Measurements from ENCODE around the gene FBL. TPM values are rescaled to one million over a fixed set of nuclear protein-coding genes. Genes with fewer than 3 reads are reported as not detected.

The FBL gene
- total RNA-seq, 1 experiment from 2014 or later: 4,927 TPM

GRCh38 chr19:39838569-39838968, 7.6 kb downstream of the FBL start:
- DNase-seq (ENCODE audit: low read depth, low spot score) (no peak), ATAC-seq (no peak)
- no peaks in the 10 kb centered on the region for H3K27me3 ChIP-seq (ENCODE audit: control insufficient read depth, insufficient read depth, low read length)
- intact Hi-C loops (cut with micrococcal nuclease; ENCODE audit: unreplicated experiment) (no loop called here), in situ Hi-C loops (cut with HindIII; ENCODE audit: low pct_unique_long_range_greater_than_20kb, low sequenced_read_pairs) (no loop called here)
- peaks cover 32% of the 10 kb centered on the region for H3K4me1 ChIP-seq (ENCODE audit: control insufficient read depth, insufficient read depth, low read length)
- no peak overlapping the region for H3K27ac ChIP-seq (ENCODE audit: low read length)
- ChIA-PET CTCF (interaction anchor here (0.7 kb wide), 1 partner anchor 534 kb away, joined by 10 read pairs; no protein-coding TSS in a partner anchor), POLR2A (interaction anchor here (1.1 kb wide), 1 partner anchor 91 kb away, joined by 4 read pairs; no protein-coding TSS in a partner anchor)
- peaks cover 73% of the 10 kb centered on the region for H3K36me3 ChIP-seq (ENCODE audit: control insufficient read depth, insufficient read depth, low read length)
- no peak for TF ChIP-seq TCF7L2 (IDR thresholded peaks at IDR 0.05; ENCODE audit: low read depth, low read length)
- no peak for TF ChIP-seq CTCF (IDR thresholded peaks at IDR 0.05)
- TF ChIP-seq POLR2AphosphoS5 (IDR thresholded peaks at IDR 0.05; ENCODE audit: low read depth, low read length): no peak
- TF ChIP-seq REST (IDR thresholded peaks at IDR 0.05; ENCODE audit: insufficient read depth in 1 of 2, low read depth in 2 of 2, low read length in 1 of 2): no peak
- TF ChIP-seq SIN3A (IDR thresholded peaks at IDR 0.05; ENCODE audit: borderline replicate concordance, insufficient read depth, low read depth, low read length): no peak
- H3K4me3 ChIP-seq (ENCODE audit: low read depth in 2 of 2, low read length in 2 of 2): no peak overlapping the region
- H3K9me3 ChIP-seq (ENCODE audit: control insufficient read depth, insufficient read depth, low read depth, low read length): no peaks in the 10 kb centered on the region
- no TSS peak for BruUV-seq (replicated peaks)

GRCh38 chr19:39837978-39838377, 8.2 kb downstream of the FBL start:
- Histone ChIP-seq H3K27me3 (ENCODE audit: control insufficient read depth, insufficient read depth, low read length) (no peaks in the 10 kb centered on the region), H3K4me3 (ENCODE audit: low read depth in 2 of 2, low read length in 2 of 2) (no peak overlapping the region), H3K36me3 (ENCODE audit: control insufficient read depth, insufficient read depth, low read length) (peaks cover 73% of the 10 kb centered on the region), H3K27ac (ENCODE audit: low read length) (no peak overlapping the region), H3K4me1 (ENCODE audit: control insufficient read depth, insufficient read depth, low read length) (peaks cover 27% of the 10 kb centered on the region), H3K9me3 (ENCODE audit: control insufficient read depth, insufficient read depth, low read depth, low read length) (no peaks in the 10 kb centered on the region)
- in situ Hi-C loops (cut with HindIII; ENCODE audit: low pct_unique_long_range_greater_than_20kb, low sequenced_read_pairs): no loop called here
- no TSS peak for BruUV-seq (replicated peaks)
- ATAC-seq: no peak
- no peak for DNase-seq (ENCODE audit: low read depth, low spot score)
- ChIA-PET CTCF (interaction anchor here (0.6 to 0.7 kb wide), 2 partner anchors 15 to 534 kb away, joined by 3 to 10 read pairs; no protein-coding TSS in a partner anchor), POLR2A (interaction anchor here (1.1 kb wide), 1 partner anchor 91 kb away, joined by 4 read pairs; no protein-coding TSS in a partner anchor)
- intact Hi-C loops (cut with micrococcal nuclease; ENCODE audit: unreplicated experiment): no loop called here
- TF ChIP-seq TCF7L2 (IDR thresholded peaks at IDR 0.05; ENCODE audit: low read depth, low read length) (no peak), POLR2AphosphoS5 (IDR thresholded peaks at IDR 0.05; ENCODE audit: low read depth, low read length) (no peak), CTCF (IDR thresholded peaks at IDR 0.05) (no peak), SIN3A (IDR thresholded peaks at IDR 0.05; ENCODE audit: borderline replicate concordance, insufficient read depth, low read depth, low read length) (no peak), REST (IDR thresholded peaks at IDR 0.05; ENCODE audit: insufficient read depth in 1 of 2, low read depth in 2 of 2, low read length in 1 of 2) (no peak)

All from Panc1 (cell line).